ENCODE measurements around the gene SCCPDH.
"Not testable (repeated sequence)": the region's sequence is repeated elsewhere in the genome, so short reads cannot be mapped to it uniquely, and the experiment has no call there.

SCCPDH gene

DNA sequence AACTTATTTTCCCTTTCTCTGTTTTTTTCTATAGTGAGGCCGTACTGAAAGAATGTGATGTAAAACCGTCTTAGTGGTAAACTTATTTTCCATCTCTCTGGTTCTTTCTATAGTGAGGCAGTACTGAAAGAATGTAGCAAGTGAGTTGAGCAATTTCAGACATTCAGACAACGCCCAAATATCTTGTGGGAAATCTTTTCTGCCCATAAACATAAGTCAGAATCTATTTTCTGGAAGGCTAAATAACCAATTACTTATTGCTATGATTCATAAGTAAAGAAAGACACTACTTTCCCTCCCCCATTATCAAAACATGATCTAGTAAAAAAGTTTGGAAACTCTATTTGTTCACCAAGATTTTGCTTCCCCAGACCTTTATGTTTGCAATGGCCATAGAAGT is 18.8 kb upstream of the SCCPDH start:
- peak; percentile 93 for DNase-seq (ENCODE audit: low read depth in 2 of 2)

DNA sequence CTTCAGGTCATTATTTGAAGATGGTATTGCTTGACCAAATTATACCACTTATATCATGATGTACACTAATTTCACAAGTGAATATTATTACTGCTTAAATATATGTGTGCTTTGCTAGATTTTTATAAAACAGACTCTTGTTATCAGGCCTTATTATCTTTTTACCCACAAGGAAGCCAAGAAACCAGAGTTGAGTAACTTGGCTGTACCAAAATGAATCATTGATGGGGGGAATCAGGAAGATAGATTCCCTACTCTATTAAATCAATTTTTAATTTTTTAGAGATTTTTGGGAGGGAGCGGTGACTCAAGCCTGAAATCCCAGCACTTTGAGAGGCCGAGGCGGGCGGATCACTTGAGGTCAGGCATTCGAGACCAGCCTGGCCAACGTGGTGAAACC is 16.0 kb upstream of the SCCPDH start:
- no peak for DNase-seq (ENCODE audit: low read depth in 2 of 2)

DNA sequence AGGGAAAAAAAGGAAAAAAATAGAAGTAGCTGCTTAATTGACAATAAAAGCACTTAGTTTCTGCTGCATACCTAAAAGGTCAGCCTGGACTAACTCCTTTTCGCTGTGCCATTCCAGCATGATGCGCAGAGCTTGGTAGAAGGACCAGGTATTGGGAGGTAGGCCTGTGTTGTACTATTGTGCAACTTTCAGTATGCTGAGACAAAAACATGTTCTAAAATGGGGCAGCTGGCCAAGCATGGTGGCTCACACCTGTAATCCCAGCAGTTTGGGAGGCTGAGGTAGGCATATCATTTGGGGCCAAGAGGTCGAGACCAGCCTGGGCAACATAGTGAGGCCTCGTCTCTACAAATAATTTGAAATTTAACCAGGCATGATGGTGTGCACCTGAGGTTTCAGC is 15.0 kb upstream of the SCCPDH start:
- no peak for DNase-seq (ENCODE audit: low read depth in 2 of 2)

DNA sequence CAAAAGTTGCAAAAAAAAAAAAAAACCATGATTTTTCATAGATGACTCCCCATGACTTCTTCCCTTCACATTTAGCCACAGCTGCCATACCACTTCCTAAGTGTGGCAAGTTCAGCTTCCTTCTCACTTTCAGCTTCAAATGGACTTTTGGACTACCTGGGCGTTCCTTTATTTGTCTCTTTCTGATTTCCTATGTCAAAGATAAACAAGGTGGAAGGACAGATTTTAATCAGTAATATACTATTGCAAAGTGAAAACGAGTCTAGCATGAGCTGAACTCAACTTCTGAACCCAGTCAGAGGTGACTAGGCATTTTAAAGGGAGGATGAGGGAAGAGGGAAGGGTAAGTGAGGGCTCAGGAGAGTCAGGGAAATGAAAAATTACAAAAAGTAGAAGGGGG is 14.4 kb upstream of the SCCPDH start:
- no peak for DNase-seq (ENCODE audit: low read depth in 2 of 2)

DNA sequence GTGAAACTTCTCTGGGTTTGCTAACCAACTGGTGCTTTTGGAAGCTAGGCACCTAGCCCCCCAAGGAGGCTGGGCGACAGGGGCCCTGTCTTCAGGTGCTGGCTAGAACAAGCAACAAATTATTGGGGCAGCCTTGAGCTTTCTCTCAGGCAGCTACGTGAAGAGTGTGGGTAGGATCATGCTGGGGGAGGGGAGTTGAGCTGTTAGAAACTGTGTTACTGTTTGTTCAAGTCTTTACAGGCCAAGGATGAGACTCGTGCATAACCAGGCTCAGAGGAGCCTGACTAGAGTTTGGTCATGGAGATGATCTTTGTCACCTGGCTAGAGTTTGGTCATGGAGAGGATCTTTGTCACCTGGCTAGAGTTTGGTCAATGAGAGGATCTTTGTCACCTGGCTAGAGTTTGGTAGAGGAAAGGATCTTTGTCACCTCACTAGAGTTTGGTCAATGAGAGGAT is 12.6 kb upstream of the SCCPDH start:
- DNase-seq (ENCODE audit: low read depth in 2 of 2) = no peak

DNA sequence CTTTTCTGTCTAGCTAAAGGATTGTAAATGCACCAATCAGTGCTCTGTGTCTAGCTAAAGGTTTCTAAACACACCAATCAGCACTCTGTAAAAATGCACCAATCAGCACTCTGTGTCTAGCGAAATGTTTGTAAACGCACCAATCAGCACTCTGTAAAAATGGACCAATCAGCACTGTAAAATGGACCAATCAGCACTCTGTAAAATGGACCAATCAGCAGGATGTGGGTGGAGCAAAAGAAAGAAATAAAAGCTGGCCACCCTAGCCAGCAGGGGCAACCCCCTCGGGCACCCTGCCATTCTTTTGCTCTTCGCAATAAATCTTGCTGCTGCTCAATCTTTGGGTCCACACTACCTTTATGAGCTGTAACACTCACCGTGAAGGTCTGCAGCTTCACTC is 11.8 kb upstream of the SCCPDH start:
- DNase-seq (ENCODE audit: low read depth in 2 of 2) = not testable (repeated sequence)

DNA sequence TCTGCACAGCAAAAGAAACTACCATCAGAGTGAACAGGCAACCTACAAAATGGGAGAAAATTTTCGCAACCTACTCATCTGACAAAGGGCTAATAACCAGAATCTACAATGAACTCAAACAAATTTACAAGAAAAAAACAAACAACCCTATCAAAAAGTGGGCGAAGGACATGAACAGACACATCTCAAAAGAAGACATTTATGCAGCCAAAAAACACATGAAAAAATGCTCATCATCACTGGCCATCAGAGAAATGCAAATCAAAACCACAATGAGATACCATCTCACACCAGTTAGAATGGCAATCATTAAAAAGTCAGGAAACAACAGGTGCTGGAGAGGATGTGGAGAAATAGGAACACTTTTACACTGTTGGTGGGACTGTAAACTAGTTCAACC is 4.8 kb upstream of the SCCPDH start:
- DNase-seq (ENCODE audit: low read depth in 2 of 2) = not testable (repeated sequence)

DNA sequence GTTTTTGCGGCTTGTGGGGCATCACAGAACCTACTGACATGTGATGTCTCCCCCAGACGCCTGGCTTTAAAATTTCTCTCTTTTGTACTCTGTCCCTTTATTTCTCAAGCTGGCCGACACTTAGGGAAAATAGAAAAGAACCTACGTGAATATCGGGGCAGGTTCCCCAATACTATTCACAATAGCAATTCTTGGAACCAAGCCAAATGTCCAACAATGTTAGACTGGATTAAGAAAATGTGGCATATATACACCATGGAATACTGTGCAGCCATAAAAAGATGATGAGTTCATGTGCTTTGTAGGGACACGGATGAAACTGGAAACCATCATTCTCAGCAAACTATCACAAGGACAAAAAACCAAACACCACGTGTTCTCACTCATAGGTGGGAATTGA is 3.4 kb upstream of the SCCPDH start:
- not testable (repeated sequence) for DNase-seq (ENCODE audit: low read depth in 2 of 2)

DNA sequence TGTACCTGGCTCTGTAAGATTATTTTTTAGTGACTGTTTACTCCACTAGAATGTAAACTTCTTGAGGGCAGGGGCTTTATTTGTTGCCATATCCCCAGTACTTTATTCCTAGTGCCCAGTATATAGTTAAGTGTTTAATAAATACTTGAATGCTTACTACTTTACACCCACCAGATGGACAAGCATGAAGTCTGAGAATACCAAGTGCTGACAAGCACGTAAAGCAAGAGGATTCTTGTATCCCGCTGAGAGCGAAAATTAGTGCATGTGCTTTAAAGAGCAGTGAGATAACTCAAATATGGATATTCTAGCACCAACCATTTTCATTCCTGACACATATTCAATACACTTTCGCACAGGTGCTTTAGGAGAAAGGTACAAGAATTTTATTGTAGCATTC is 1.5 kb upstream of the SCCPDH start:
- no peak for DNase-seq (ENCODE audit: low read depth in 2 of 2)

DNA sequence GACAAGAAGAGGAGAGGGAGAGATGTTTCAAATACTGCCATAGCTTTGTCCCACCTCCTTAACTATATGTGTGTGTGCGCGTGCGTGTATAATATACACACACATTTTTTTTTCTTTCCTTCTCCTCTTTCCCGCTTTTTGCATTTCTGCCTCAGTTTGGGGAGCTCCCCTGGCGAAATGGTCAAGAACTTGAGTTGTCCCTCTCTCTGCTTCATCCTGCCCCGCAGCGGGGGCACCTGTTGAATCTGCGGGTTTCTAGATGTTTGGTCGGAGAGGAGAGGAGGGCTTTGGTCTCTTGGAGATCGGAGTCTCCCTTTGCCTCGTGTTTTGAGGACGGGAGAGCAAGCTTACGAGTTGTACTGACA is 504 bp downstream of the SCCPDH start:
- peak in 1 of 2 experiments; percentile 12 for DNase-seq (ENCODE audit: low read depth in 2 of 2)

DNA sequence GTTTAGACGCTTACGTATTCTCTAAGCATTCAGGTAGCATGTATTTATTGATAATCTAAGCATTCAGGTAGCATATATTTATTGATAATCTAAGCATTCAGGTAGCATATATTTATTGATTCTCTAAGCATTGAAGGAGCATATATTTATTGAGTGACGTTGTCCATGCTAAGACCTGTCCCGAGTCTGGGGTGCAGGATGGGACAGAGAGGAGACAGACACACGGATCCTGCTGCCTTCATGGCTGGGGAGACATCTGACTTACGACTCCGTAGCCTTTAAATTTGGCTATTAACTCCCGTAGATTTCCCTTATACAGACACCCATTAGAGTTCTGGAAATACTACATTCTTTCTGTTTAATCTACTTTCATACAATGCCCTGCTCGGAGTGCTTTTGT is 982 bp downstream of the SCCPDH start:
- DNase-seq (ENCODE audit: low read depth in 2 of 2) = no peak

DNA sequence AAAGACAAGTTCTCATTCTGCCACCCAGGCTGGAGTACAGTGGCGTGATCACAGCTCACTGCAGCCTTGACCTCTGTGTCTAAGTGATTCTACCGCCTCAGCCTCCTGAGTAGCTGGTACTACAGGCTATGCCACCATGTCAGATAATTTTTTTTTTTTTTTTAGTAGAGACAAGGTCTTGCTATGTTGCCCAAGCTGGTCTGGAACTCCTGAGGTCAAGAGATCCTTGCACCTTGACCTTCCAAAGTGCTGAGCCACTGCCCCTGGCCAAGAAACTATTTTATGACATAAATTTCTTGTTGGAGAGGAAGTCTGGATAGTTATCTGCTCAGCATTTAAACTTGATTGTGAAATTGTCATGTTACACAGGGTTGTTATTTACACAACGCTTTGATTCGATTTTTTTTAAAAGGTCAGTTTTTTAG is 2.1 kb downstream of the SCCPDH start:
- no peak for DNase-seq (ENCODE audit: low read depth in 2 of 2)

DNA sequence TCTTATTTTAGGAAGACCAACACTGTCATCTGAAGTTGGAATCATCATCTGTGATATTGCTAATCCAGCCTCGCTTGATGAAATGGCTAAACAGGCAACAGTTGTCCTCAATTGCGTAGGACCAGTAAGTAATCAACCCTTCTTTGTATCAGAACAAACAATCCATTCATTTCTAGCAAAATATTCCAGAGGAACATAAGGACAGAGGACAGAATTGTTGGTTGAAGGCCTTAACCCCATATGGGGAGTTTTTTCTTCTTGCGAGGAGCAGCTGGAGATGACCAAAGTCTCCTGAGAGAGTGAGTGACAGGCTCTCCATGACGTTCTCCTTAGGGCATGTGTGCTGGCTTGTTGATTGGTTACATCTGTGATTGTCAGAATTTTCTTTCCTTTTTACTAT is 2.7 kb downstream of the SCCPDH start:
- DNase-seq (ENCODE audit: low read depth in 2 of 2) = no peak

DNA sequence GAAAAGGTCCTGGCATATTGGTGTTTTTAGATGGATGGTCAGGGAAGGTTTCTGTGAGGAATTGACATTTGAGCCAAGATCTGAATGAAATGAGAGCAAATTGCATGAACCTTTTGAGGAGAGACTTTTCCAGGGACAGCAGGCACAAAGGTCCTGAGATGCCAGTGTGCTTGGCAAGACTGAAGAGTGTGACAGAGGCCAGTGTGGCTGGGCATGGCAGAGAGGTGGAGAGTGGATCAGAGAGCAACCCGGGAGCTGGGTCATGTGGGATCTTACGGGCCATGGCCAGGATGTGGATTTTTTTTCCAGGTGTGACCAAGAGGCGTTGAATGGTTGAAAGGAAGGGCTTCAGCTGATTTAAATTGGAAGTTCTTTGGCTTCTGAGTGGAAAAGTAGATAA is 3.4 kb downstream of the SCCPDH start:
- no peak for DNase-seq (ENCODE audit: low read depth in 2 of 2)

DNA sequence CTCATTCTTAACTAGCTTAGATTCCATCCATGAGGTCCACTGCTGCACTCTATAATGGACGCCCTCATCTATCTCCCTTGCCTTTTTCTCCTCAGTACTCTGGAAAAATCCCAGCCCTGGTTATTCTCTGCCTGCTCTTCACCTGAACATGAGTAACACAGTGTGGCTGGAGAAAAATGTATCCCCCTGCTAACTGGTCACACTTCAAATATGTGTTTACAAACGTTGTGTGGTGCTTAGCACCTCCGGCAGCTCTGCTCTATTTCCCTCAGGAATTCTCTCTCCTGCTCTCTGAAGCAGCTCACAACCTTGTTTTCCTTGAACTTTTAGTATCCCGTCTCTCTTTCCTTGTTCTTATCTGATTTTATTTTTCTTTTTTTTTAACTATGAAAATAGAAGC is 4.1 kb downstream of the SCCPDH start:
- no peak for DNase-seq (ENCODE audit: low read depth in 2 of 2)

DNA sequence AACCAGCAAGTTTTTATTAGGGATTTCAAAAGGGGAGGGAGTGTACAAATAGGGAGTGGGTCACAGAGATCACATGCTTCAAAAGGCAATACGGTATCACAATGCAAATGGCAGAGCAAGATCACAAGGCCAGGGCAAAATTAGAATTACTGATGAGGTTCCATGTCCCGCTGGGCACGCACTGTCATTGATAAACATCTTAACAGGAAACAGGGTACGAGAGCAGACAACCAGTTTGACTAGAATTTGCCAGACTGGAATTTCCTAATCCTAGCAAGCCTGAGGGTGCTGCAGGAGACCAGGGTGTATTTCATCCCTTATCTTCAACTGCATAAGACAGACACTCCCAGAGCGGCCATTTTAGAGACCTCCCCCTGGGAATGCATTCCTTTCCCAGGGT is 4.8 kb downstream of the SCCPDH start:
- DNase-seq (ENCODE audit: low read depth in 2 of 2) = not testable (repeated sequence)

DNA sequence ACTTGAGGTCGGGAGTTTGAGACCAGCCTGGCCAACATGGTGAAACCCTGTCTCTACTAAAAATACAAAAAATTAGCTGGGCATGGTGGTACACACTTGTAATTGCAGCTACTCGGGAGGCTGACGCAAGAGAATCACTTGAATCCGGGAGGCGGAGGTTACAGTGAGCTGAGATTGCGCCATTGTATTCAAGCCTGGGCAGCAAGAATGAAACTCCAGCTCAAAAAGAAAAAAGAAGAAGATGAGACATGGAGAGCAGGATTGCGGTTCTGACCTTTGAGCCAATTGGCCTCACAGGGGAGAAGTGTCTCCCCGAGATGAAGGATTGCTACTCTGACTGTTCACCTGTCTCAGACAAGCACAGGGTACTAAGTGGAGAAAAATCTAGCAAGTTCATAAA is 6.6 kb downstream of the SCCPDH start:
- DNase-seq (ENCODE audit: low read depth in 2 of 2) = no peak

DNA sequence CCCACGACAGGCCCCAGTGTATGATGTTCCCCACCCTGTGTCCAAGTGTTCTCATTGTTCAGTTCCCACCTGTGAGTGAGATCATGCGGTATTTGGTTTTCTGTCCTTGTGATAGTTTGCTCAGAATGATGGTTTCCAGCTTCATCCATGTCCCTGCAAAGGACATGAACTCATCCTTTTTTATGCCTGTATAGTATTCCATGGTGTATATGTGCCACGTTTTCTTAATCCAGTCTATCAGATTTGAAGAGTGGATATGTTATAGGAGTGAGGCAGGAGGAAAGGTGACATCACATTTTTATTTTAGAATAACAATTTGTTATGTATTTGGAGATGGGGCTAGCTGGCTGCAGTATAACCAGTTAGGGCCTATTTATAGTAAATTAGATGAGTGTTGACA is 7.7 kb downstream of the SCCPDH start:
- DNase-seq (ENCODE audit: low read depth in 2 of 2) = not testable (repeated sequence)

DNA sequence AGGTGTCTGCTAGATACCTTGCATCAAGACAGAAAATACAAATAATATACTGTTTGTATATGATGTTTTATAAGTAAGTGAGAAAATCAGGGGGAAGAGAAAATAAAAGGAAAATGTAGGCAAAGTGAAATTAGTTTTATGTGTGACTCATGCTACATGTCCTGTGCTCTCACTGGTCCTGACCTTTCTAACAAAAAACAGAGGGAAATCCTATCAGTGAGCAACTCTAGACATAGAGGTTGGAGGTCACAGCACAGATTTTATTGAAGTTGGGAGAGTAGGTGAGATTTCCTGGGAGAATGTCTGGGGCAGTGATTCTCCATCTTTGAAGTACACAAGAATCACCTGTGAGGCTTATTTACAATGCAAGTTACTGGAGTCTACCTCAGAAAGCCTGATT is 9.5 kb downstream of the SCCPDH start:
- DNase-seq (ENCODE audit: low read depth in 2 of 2) = no peak

DNA sequence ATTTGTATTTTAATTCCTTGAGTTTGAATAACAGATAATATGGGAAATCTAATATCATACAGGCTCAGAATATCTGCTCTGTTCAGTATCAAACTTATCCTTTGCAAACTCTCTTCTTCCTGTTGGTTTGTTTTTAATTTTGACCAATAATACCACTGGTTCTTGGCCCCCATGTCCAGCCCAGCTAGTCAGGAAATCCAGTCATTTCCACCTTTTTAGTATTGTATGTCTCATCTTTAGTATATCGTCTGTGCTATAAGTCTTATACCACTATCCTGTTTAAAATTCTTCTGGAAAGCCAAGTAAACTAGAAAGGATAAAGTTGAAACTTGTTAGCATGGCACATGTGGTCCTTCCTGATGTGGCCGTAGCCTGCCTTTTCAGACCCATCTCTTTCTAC is 10.7 kb downstream of the SCCPDH start:
- DNase-seq (ENCODE audit: low read depth in 2 of 2) = no peak

DNA sequence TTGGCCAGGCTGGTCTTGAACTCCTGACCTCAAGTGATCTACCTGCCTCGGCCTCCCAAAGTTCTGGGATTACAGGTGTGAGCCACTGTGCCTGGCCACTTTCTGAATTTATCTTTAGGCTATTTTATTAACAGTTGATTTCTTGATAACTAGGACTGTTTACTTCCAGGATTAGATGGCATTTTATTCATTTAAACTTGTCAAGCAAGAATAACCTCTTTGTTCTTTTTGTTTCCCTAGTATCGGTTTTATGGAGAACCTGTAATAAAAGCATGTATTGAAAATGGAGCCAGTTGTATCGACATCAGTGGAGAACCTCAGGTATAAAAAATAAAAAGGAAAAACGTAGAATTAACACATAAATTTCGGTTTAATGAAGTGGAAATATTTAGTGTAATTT is 11.5 kb downstream of the SCCPDH start:
- no peak for DNase-seq (ENCODE audit: low read depth in 2 of 2)

DNA sequence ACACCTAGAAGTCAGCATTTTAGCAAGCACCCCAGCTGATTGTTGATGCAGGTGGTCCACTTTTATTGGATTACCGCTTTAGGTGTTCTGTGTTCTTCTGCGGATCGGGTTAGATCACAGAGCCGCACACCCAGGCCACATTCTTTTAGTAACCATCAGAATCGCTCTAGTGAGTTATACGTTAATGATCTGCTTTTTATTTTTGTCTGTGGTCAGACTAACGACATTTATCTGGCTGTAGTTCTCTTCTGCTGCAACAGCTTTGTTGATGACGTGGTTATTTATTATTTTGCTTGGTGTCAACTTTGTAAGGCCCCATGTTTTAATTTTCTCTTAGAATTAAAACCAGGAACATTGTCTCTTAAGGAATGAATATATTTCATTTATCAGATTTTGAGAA is 18.2 kb downstream of the SCCPDH start:
- DNase-seq (ENCODE audit: low read depth in 2 of 2) = no peak

DNA sequence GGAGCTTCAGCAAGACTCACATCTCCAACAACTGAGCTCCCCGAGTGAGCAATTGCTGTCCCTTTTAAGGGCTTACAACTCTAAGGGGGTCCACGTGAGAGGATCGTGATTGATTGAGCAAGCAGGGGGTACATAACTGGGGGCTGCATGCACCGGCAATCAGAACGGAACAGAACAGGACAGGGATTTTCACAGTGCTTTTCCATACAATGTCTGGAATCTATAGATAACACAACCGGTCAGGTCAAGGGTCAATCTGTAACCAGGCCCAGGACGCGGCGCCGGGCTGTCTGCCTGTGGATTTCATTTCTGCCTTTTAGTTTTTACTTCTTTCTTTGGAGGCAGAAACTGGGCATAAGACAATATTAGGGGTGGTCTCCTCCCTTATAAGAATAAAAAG is 21.9 kb downstream of the SCCPDH start:
- not testable (repeated sequence) for DNase-seq (ENCODE audit: low read depth in 2 of 2)

DNA sequence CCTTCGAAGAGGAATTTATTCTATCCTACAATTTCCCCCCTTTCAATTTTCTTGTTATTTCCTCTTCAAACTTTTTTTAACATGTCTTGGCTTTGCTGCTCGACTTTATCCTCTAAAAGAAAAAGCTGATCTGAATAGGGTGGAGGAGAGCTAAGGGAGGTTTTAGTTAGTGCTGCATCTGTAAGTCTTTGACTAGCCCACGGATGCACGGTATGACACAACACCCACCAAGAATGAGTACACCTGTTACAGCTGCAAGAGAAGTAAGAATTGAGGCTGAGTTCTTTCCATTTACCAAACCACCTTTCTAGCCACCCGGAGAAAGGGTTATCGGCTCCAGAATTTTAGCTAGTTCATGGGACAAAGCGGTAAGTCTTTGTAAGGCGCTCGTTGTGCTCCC is 23.8 kb downstream of the SCCPDH start:
- no peak for DNase-seq (ENCODE audit: low read depth in 2 of 2)

DNA sequence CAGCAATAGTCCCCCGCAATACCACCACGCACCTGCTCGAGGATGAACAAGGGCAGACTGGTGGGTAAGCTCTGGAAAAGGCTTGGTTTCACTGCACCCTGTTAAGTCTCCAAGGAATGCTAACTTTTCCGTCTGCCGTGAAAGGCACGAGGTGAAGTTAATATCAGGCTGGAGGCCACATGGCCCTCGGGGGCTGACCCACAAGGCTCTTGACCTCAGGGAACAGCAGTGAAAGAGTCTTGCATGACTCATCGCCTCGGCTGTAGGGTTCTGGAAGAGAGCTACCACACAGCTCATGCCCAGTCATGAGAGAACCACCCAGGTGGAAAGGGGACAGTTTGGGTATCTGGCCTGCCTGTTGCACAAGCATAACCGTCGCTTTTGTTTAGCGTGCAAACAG is 24.7 kb downstream of the SCCPDH start:
- DNase-seq (ENCODE audit: low read depth in 2 of 2) = no peak

Data from fibroblast of skin of left biceps (primary cell).